Suppressor macrophage treated with lipopolysaccharide for 1 hour (primary cell): ENCODE measurements around the gene TSPAN1.

Experiments
- DNase-seq, 3 donors: peaks; one replicate each; pipeline ENCODE4 v3.0.0-alpha.2; 2020 to 2022

The TSPAN1 gene

DNA sequence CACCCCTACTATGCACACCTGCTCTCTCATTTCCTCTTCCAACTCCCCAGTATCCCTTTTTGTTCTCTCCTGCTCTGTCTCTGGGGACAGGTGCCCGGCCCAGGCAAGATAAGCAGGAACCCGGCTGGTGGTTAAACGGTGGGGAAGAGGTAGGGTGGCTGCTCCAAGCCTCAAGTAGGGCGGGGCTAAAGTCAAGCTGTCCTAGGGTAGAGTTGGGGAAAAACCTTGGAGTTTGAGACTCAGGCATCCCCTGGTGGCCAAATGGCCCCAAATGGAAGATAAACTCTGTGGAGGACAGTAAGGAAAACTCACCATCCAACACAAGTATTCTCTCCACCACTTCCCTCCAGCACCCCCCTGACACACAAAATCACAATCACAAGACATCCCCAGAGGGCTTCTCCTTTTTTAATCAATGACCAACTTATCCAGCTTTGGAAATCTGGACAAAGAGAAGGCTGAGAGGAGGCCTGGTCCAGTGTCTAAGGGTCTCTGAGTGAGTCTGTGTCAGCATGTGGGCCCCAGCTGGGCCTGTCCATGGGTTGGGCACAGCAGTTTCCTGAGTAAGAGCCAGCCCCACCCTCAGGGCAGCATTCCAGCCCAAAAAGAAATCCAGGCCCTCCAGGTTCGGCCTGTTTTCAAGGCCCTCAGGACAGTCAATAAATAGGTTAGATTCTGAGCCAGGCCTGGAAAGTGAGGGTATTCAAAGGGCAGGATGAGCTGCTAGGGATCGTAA lies 13.6 kb downstream of the TSPAN1 start:
- no peak for DNase-seq

DNA sequence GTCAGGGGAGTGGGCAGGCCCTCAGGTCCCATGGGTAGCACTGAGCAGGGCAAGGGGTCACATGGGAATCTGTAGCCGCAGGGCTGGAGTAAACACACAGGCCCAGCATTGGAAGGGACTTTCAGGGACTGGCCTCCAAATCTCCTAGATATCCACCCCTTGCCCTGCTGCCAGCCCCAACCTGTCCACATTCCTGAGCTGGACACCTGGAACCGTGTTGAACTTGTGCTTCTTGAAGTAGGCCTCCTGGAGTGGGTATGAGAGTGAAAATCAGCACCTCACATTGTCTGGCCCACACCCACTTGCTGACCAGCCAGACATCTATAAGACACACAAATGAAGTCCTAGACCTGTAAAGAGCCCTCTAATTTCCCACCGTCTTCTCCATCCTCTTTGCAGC lies 15.7 kb downstream of the TSPAN1 start:
- DNase-seq, result no peak

DNA sequence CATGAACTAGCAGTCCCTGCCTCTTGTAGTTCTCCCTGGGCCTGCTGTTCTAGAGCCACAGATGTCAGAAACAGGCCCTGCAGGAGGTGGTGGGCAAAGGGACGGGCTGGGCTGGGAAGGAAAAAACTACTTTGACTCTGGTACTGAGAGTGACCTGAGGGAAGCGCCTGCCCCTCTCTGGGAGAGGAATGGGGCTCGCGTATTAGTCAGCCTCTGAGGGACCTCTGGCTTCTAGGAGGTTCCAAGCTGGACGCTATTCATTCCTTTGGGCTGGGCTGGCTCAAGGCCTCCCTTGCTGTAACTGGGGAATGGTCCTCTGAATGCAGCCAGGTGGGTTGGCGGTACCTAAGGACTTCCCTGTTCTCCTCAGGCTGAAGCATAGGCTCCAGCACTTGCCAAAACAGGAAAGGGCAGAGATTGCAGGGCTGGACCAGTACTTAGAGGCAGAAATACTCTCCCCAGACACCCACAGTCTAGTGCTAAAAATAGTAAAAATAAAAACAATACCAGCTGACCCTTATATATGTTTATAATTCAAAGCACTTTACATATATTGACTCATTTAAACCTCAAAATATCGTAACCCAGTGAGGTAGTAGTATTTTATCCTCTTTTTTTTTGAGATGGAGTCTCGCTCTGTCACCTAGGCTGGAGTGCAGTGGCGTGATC lies 16.3 kb downstream of the TSPAN1 start:
- DNase-seq, result no peak

DNA sequence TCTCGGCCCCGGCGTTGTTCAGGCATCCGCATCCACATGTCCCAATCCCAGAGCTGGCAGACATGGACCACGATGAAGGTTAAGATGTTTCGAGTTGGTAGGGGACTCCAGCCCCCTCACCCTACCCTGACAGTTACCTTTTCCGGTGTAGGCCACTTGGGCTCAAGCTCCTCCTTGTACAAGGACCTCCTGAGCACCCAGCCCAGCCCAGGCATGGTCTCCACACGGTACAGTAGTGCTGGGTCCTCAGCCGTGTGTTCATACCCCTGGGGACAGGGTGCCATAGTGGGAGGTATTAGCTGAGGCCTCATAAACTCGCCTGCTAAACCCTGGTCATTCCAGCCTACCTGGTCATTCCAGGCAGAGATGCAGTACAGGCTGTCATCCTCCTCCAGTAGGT lies 17.3 kb downstream of the TSPAN1 start:
- DNase-seq, result no peak

DNA sequence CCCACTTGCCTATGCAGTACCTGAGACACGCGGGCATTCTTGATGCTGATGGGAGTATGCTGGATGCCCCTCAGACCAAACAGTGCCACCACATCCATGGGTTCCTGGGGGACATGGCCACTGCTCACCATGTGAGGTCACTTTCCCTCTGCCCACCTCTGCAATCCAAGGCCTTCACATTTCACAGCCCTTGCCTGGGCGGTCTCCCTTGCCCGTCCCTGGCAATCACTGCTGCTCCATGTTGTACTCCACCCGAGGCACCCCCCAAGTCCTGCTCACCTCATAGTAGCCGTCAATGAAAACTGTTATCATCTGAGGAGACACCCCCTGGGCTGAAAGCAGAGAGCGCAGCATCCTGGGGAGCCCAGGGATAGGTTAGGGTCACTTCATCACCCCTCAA lies 18.4 kb downstream of the TSPAN1 start:
- no peak for DNase-seq

DNA sequence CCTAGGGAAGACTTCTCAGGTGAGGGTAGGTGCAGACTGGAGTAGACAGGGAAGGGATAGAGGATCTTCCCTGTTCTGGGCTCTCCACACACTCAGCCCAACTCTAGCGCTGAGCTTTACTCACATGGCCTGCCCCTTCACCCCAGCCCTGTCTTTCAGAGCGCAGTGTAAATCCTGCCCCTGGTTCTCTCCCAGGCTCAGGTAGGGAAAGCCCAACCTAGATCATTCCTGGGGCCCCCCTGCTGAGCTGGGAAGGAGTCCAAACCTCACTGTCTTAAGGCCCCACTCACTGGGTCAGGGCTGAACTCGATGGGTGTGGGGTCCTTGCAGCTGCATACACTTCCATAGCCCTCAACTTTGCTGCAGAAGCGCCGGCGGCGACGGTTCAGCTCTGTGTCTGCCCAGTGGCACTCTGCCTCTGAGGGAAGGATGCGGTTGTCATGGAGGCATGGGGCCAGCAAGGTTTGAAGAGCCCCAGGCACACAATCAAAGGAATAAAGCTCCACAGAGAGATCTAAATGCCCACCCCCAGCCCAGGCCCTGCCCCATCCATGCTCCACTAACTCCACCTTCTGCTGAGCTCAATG lies 19.2 kb downstream of the TSPAN1 start:
- no peak for DNase-seq

DNA sequence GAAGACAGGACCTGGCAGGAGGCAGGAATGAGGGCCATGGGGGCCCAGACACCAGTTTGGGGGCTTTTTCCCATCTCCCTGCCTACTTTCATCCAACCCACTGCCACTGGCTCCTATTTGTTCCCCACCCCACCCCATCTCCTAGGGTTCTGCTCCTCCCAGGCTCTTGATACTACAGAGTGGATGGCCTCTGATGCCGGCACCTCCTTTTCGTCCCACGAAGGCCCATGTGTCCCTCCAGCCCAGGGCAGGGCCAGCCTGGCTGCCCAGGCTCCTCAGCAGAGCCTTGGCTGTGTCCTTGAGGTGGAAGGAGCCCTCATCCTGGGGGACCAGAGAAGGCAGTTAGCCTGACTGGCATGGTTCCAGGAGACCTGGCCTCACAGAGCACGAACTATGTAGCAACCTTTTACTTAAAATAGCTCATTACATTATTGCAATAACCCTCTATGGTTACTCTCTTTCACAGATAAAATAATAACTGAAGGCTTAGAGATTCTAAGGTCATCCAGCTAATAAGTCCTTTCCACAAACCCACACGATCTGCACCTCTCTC lies 19.8 kb downstream of the TSPAN1 start:
- no peak for DNase-seq

DNA sequence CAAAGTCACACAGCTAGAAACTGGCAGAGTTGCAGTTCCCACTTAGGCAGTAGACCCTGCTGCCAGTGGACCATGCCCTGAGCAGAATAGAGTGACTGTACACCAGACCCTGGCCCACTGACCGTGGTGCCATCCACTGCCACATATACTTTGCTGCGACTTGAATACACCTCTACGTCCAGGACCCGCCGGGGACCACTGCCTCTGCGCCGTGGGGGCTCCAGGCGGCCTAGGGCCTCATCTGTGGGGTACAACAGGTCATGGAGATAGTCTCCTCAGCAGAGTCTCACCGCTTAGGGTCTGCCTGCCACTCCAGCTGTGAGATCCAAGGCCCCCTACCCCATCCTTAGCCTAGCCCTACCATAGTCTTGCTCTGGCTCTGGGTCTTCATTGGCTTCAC lies 21.7 kb downstream of the TSPAN1 start:
- no peak for DNase-seq

DNA sequence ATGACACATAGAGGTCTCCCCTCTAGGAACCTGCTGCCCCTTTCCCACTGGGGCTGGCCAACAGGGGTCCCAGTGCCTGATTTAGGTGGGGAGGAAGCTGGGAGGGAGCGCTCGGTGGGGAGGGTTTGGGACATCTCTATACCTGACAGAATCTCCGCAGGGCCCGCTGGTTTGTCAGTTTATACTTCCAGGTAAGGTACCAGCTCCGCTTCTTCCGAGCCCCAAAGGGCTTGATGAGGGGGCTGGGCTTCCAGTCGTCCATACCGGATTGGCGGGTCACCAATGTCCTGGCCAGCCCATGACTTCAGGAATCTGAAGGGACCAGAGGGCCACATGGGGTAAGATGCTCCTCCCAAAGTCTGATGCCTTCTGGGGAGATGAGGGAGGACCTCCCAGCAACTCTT lies 22.7 kb downstream of the TSPAN1 start:
- DNase-seq, result no peak

DNA sequence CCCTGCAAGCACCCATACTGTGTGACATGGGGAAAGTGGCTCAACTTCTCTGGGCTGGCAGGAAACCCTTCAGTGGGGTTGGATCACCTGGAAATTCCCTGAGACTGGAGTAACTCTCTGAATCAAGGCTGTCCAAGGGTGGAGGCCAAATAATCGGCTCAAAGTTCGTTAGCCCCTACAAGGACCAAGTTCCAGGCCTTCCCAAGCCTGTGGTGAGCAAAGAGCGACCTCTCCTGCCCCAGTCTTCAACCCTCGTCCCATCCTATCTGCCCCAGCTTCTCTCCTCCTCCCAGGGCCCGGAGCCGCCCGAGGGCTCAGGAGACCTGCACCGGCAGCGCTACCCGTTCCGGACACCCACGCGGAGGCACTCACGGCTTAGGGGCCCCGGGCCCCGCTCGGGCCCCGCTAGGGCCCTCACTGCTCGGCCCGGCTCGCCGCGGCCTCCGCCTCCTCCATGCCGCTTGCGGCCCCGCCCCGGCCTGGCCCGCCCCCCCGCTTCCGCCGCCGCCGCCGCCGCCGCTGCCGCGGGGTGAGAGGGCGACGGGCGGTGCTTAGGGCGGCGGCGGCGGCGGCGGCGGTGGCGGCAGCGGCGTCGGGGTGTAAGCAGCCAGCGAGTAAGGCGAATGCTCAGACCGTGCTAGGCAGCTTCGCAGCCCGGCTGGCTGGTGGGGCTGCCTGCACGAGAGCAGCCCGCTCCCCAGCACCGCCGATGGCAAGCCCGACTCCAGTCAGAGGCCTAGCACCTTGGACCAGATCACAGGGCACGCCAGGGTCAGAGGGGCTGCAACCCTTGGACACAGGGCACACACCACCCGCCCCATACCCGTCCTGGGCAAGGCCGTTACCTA lies 23.3 kb downstream of the TSPAN1 start, which contains the start of gene POMGNT1:
POMGNT1 (minus strand) TSS at position 471 of the 848 bp plus-strand sequence. CDS start 613 bp downstream, outside the sequence.
- DNase-seq, result peak; percentile 79 to 94 (median 86)

DNA sequence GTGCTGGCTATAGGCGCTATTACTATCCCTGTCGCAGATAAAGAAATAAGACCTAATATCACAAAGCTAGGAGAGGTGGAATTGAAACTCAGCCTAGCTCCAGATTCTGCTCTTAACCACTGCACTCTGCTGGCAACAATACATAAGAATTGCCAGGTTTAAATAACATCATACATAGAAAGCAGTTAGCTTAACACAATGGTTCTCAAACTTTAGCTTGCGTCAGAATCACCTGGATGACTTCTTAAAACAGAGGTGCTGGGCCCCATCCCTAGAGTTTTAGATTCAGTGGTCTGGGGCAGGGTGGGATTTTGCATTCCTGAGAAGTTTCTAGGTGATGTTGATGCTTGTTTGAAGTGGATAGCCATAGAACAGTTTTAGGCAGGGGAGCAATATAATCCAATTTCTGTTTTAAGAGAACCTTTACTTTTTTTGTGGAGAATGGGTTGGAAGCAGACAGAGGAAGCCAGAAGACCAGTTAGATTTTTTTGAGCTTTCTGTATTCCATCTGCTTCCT lies 24.4 kb downstream of the TSPAN1 start:
- DNase-seq, result no peak

DNA sequence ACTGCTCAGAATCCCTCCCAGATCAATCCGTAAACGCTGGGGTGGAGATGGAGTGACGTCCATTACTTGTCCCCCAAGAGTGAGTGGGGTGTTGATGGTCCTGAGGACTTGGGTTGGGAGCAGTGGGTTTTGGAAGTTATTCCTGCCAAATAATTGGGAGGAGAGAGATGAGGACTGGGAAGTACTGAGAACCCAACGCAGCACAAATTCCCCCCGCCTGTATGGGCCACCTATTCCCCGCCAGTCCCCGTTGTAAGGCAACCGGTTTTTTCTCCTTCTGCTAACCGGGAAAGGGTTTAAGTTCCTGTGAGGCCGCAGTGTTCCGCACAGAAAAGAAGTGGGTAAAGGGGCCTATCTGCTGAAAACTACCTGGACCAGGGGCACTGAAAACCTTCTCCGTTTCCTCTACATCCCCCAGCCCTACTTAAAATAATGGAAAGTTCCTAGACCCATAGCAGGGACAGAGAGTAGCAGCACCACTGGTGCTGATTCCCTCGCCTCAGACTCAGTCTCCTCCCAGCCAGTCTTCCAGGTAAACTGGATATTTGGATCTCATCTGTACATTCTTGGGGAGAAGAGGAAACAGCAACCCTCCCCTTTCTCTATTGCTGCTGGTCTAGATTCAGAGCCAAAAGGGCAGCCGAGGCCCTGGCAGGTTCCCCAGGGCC lies 29.0 kb downstream of the TSPAN1 start:
- DNase-seq, result no peak

DNA sequence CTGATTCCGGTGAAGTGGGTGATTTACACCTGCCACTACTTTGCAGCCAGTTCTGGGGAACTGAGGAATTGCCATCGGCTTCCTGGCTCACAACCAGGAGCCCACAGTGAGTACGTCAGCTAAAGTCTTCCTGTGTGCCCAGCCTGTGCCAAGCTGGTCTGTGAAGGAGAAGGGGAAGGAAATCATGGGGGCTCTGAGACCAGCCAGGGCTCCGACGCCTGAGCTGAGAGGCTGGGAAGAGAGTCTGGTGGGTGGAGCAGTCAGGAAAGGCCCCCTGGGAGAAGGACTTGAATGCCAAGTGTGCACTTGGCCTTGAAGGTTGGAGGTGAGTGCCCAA lies 29.5 kb downstream of the TSPAN1 start:
- DNase-seq, result no peak

DNA sequence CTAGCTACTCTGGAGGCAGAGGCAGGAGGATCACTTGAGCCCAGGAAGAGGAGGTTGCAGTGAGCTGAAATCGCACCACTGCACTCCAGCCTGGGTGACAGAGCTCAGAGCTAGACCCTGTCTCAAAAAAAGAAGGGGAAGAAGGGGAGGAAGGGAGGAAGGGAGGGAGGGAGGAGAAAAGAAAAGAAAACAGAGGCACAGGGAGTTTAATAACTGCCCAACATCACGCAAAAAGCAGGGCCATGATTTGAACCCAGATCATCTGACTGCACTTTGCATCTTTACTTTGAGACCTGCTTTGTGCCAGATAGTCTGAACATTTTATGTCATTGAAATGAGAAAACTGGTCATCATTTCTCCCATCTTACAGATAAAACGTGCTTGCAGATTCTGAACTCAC lies 30.3 kb downstream of the TSPAN1 start:
- no peak for DNase-seq

DNA sequence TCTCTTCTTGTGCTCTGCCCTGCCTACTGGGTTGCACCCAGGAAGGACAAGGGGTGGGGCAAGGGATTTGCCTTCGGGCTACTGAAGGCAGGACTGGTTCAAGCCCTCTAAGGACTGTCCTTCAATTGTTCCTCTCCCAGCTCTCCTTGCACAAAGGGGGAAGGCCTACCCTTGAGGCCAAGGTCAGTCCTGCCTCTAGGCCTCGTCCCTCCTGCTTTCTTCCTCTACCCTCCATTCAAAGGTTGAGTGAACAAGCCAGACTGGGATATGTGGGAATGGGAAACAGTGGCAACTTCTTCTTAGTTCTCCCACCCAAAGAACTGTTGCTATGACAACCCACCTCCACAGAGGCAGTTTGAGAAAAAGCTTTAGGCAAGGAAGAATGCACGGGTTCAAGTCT lies 30.9 kb downstream of the TSPAN1 start:
- DNase-seq, result no peak

DNA sequence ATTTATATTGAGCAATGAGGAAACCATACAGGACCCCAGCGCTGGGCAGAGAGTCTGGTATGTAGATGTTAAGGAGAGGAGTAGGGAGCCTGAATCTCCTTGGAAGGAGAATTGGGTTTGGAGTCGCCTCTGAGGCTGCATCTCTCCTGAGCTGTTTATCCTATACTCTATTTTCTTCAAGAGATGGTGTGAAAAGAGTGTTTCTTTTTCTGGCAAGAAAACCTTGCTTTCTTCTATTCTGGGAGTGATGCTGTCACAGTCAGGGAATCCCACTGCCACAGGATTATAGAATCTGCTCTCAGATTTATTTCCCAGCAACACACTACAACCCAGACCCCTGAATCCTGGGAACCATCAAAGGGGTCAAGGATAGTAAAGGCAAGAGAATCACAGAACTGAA lies 31.5 kb downstream of the TSPAN1 start:
- no peak for DNase-seq

DNA sequence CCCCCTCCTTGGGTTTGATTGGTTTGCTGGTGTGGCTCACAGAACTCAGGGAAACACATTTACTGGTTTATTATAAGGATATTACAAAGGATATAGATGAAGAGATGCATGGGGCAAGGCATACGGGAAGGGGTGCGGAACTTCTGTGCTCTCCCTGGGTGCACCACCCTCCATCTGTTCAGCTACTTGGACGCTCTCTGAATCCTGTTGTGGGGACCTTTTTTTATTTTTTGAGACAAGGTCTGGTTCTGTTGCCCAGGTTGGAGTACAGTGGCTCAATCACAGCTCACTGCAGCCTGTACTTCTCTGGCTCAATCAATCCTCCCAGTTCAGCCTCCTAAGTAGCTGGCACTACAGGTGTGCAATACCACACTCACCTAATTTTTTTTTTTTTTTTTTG lies 35.7 kb downstream of the TSPAN1 start:
- DNase-seq, result no peak

DNA sequence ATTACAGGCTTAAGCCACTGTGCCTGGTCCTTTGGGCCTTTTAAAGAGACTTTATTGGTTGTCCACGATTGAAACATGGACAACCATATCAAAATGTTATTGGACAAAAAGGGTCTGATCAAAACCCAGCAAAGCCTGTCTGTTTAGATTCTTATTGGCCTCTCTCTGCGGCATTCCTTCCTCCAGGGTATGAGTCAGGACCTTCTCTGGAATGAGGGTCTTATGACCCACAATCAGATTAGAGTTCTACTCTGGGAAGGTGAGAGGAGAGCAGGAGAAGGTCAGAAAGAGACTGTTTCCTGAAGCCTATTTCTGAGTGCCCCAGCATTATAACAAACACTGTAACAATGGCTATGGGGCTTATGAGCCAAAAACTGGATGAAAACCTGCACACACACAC lies 36.2 kb downstream of the TSPAN1 start:
- no peak for DNase-seq

DNA sequence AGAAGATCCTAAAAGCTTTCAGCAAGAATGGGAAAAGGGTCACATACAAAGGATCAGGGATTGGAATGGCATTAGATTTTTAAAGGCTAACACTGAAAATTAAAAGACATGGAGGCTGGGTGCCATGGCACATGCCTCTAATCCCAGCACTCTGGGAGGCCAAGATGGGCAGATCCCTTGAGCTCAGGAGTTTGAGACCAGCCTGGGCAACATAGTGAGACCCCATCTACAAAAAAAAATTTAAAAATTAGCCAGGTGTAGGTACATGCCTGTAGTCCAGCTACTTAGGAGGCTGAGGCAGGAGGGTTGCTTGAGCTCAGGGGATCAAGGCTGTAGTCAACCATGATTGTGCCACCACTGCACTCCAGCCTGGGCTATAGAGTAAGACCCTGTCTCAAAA lies 40.6 kb downstream of the TSPAN1 start:
- DNase-seq, result no peak

DNA sequence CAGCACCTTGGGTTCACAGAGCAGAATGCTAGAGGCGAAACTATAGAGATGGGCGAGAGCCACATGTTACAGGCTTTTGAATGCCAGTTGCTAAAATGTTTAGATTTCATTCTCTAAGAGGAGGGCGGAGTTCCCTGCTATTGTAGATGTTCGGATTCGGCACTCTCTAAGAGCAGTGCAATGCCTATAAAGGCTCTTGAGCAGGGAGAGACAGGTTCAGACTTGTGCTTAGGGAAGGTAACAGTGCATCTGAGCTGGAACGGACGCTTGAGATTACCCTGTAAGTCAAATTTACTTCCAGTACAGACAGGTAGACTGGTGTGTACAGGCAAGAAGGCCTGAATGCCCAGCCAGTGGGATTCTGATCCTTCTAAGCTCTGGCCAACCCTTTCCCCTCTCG lies 43.6 kb downstream of the TSPAN1 start:
- DNase-seq, result no peak

DNA sequence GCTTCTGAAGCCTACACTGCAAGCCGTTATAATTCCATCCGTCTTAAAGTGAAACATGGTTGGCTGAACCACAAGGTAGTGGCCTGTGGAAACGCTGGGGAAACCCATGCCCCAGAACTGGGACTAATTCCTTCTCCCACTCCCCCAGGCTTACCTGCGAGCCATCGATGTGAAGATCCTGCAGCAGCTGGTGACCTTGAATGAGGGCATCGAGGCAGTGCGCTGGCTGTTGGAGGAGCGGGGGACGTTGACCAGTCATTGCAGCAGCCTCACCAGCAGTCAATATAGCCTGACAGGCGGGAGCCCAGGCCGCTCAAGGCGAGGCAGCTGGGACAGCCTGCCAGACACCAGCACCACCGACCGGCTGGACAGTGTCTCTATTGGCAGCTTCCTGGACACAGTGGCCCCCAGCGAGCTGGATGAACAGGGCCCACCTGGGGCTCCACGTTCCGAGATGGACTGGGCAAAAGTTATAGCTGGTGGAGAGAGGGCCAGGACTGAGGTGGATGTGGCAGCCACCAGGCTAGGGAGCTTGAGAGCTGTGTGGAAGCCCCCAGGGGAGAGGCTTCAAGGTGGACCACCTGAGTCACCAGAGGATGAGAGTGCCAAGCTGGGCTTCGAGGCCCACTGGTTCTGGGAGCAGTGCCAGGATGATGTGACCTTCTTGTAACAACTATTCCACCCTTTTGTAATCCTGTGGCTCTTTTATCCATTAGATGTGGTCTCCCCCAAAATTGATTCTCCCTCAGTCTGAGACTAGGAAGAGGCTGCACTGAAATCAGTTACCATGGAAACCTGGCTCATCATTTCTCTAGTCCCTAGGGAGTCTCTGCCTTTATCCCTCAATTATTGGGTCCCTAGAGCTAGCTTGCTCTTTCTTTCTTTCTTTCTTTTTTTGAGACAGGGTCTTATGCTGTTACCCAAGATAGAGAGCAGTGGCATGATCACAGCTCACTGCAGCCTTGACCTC lies 44.9 kb downstream of the TSPAN1 start:
- no peak for DNase-seq
